ENCODE measurements around the gene SSTR5.

The SSTR5 gene

DNA sequence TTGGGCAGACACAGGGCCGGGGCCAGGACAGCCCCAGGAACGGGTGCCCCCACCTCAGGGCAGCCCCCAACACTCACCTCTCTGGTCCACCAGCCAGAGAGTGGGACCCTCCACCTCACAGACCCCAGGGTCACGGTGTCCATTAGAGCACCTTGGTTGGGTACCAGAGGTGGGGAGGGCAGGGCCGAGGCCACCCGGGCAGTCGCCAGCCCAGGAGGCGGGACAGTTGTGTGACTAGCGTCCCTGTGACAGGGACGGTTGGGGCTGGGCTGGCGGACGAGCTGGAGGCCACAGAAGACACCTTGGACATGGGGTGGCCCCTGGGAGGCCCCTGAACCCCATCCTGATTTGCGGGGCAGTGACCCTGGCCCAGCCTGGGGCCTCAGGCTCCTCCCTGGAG is 35.2 kb downstream of the SSTR5 start:
- no peak for DNase-seq

DNA sequence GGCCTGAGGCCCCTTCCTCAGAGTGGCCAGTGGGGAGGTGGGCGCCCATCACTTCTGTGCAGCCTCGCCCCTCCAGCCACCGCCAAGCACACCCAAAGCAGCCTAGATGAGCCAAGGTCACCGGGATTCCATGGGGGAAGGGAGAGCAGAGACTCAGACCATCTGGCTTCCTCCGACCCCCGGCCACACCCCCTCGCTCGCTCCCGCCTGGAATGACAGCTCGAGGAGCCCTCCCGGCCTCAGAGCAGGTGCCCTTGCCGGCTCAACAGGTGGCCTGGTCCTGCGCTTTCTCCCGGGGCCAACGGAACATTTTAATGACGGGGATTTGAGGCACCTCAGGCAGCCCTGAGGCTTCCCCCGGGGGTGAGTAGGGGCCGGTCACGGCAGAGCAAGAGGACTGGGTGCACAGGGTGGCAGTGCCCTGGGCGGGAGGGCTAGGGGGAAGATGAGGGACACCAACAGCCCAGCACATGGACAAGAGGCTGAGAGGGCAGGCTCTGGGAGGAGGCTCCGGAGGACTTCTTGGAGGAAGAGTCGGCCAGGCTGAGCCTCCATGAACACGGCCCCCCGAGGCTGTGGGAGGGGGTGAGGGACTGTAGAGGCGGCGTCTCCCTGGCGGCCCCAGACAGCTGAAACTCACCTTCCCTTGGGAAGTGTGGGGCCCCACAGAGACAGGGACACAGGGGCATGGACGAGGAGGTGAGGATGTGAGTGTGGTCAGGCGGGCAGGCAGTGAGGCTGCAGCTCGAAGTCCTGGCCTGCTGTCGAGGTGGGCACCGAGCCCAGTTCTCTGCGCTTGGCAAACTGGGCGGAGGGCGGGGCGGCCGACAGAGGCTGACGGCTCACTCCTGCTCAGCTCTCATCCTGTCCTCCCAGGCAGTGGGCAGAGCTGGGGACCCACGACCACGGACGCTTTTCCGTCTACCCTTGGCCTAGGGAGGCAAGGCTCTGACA is 36.0 kb downstream of the SSTR5 start:
- peak; percentile 73 for DNase-seq

DNA sequence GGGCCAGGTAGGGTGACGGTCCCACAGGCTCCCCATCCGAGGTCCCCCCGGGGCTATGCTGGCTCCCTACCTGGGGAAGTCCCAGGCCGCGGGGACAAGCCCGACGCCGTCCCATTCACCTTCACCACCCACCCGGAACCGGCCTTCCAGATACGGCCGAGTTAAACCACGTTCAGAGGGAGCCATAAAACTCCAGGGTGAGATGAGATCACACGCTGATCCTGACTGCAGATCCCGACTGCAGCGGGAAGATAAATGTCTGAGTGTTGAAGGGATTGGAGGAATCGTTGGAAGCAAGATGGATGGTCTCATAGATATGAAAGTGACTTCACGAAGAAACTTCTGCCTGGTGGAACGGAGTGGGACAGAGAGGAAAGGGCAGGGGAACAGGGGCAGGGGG is 37.1 kb downstream of the SSTR5 start:
- DNase-seq, result no peak

DNA sequence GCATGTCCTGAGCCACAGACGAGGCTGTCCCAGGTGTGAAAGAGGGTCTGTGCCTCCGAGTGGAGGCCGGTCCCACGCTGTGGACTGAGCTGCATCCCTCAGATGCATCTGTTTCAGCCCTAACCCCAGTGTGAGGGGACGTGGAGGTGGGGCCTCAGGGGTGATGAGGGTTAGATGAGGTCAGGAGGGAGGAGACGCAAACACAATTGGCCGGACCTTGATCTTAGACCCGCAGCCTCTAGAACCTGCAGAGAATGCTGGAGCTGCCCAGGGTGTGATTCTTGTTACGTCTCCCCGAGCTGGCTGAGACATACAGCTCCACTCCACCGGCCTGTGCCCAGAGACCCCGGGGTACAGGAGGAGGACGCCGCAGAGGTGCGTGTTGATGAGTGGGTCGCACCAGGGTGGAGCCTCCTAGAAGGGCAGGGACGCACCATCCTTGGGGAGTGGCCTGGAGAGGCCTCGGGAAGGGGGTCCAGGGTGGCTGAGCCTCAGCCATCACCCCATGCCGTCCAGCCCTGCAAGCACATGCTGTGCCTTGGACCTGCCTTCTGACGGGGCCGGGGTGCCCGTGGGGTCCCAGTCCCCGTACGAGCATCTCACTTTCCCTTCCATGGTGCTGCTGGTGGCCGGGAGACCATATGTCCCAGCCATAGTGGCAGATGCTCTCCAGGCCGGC is 40.1 kb downstream of the SSTR5 start:
- DNase-seq, result no peak

DNA sequence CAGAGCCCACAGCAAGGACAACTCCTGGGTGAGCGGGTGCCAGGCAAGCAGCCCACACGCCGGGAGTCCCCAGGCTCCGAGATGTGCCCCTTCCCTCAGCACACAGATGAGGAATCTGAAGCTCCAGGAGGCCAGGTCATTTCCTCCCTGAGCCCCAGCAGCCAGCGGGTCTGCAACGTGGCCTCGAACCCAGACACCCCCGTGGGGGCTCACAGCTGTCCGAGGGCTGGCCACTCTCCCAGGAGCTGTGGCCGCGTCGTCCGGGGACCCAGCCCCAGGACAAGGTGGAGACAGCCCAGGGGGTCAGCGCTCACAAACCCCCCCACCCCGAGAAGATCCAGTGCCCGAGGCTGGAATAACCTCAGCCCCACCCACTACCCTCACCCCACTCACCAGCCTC is 40.9 kb downstream of the SSTR5 start:
- no peak for DNase-seq

DNA sequence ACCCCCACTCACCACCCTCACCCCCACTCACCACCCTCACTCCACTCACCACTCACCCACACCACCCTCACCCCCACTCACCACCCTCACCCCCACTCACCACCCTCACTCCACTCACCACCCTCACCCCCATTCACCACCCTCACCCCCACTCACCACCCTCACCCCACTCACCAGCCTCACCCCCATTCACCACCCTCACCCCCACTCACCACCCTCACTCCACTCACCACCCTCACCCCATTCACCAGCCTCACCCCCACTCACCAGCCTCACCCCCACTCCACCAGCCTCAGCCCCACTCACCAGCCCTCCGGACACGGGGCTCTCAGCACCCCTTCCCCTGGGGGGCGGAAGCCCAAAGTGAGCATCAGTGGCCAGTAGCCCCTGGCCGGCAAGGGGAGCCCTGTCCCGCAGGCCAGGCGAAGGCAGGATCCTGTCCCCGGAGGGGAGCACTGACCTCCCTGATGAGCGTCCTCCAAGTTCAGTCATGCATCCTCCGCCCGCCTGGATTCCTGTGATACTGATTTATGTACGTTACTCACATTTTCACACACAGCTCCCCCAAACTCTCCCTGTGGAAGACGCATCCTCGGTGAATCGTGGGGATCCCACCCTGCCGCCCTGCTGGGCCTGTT is 41.5 kb downstream of the SSTR5 start:
- DNase-seq, result no peak

DNA sequence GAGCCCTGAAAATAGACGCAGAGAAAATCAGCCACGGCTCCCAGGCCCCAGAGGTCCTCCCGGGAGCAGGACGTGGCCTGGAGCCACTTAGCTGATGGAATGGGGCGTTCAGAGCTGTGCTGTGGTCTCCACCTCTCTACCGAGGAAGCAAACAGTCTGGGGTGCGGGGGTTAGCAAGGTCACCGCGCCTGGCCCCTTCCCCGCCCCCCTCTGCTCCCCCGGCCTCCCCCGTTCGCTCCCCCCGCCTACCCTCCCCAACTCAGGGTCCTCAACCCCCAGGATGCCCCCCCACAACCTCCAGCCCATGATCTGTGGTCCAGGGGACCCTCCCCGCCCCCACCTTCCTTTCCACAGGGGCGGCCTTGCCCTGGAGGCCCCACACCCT is 44.1 kb downstream of the SSTR5 start:
- no peak for DNase-seq

DNA sequence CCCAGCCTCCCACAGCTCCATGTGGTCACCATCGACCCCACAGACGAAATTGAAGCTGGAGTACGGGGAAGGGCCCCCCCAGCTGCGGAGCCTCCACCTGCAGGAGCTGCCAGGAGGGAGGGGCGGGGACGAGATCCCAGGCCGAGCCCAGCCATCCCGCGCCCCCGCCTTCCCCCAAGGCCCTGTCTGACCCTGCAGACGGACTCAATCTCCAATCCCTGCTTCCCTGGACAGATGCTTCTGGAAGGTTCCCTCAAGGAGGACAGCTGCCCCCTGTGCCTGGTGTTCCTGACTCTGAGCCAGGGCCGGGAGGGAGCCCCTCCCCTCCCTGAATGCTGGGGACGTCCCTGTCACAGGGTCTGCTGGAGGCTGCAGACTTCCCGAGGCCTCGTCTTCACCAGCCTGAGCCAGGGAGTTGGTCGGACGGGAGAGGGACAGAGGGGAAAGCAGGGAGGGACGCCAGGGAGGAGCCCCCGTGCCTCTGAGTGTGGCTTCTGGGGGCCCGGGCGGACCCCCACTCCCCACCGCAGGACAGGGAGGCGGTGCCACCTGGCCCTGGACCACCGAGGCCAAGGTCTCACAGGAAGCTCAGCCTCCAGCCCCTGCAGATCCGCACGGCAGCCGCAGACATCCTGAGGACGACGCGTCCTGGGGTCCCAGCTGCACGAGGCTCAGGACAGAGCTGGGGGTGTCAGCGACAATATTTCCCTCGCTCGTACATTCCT is 44.8 kb downstream of the SSTR5 start:
- no peak for DNase-seq

DNA sequence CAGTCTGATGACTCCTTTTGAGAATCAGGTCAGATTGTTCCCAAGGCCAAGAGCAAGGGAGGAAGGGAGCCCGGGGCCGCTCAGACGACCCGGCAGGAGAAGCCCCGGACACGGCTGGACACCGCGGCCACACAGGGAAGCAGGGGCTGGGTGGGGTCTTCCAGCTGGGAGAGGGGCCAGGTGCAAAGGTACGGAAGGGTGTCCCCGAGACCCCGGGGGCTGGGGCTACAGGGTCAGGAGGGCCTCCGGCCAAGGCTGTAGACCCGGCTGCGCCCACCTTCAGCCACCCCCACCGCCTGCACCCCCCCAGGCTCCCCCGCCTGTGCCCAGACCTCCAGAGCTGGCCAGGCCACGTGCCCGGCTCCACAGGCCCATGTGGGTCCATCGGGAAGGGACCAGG is 45.4 kb downstream of the SSTR5 start:
- no peak for DNase-seq

DNA sequence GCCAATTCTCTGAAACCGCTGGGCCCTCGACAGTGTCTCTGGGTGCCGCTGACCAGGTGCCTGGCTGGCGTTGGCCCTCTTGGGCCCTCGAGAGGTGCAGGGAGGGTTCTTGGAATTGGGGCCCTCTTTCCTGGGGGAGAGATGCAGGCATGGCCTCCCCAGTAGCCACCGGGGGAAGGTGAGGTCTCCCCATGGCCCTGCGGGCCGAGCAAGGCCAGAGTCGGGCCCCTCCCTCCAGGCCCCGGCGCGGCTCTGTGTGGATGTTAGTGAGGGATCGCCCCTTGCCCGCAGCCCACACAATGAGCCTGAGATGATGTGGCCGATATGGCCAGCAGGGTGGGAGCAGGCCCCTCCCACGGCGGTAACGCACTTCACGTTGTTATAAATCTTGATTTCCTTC is 46.6 kb downstream of the SSTR5 start:
- no peak for DNase-seq

DNA sequence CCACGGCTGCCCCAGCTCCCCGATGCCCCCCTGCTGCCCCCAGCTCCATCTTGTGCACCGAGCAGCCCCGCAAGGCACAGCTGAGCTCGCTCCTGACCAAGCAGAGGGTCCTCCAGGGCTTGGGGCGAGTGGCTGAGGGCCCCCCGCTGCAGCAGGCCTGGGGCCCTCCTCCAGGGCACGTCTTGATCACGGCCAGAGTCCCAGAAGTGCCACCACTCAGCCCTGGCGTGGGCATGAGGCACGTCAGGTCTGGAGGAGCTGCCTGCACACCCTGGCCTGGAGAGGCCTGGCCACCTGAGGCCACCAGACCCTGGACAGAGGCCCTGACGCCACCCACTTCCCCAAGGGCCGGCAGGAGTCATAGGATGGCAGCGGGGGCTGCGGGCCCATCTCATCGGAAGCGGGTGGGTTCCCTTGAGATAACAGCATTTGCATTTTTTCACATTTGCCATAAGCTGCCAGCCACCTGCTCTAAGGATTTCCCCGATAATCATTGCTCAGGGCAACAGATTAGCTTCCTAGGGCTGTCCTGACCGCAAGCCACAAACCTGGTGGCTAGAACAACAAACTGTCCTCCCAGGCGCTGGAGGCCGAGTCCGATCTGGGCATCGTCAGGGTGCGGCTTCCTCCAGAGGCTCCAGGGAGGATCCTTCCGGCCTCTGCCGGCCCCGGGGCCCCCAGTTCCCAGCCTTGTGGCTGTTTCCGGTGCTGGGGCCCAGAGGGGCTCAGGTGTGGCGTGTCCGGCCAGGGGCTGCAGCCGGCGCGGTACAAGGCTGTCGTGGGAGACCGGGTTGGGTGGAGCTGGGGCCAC is 47.4 kb downstream of the SSTR5 start:
- DNase-seq, result no peak

DNA sequence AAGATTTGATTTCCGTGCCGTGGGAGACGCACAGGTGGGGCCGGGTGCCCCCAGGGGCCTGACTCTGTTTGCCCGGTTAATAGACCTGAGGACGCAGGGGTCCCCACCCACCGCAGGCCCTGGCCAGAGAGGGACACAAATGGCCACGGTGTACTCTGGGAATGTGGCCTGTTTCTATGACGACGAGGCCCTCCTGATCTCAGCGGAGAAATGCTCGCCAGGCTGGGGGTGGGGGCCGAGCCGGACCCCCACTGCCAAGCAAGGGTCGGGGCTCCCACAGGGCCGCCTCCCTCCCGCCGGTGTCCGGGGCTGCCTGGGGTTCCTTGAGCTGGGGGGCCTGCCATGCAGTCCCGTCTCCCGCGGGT is 48.0 kb downstream of the SSTR5 start:
- no peak for DNase-seq

DNA sequence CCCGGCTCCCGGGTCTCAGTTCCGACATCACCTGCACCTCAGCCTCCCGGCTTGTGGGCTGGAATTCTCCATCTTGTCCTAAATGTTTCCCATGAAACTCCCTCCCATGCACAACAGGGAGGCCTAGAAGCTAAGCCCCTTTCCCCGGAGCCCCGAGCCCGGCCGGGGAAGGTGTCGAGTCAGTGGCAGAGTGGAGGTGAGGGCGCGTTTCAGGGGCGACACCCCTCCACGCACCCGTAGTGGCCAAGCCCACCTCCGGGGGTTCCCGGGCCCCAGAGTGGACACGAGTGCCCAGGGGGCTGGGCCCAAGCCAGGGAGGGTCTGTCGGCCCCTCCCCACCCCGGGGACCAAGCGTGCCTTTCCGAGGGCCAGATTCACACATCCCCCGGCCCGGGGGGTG is 48.5 kb downstream of the SSTR5 start:
- no peak for DNase-seq

DNA sequence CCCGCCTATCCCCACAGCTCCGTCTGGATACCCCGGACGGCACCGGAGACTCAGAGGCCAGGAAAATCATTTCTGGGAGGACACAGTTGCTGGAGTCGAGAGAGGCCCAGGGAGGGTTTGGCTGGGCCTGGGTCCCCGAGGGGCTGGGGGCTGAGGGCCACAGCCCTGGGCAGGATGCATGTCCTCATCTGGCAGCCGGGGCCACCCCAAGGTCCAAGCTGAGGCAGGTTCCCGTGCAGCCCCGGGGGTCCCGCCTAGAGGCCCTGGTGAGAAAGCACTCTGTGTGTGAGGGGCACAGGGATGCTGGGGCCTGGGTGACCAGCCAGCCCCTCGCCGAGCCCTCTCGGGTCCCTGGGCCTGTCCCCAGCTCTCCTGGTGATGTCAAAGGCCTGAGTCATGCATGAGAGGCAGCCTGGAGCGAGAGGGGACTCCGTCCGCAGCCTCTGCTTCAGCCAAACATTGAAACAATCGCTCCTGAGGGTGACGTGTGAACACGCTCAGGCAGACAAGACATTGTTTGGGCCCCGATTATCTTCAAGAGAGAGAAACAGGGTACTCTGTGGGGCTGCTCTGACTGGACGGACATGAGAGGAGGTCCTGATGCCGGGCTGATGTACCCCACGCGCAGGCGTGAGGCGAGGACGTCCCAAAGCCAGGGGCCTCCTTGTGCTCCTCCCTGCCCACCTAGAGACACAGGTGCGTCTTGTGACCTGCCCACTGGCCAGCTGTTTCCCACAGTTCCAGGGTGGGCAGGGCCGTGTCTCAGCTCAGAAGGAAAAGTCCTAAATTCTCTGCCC is 49.3 kb downstream of the SSTR5 start:
- no peak for DNase-seq

DNA sequence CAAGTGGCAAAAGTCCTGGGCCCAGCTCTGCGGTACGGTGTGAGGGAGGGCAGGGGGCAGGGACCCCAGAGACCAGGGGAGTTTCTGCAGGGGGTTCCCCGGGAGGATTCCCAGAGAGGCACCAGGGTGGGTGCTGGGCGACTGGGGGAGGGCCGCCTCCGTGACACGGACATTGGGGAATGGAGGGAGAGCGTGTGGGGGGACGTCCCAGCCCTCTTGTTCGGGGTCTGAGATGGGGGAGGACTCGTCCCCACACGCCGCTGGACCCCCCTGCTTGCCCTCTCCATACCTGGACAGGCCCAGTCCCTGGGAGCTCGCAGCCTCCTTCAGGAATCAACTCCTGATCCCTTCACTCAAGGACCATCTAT is 49.8 kb downstream of the SSTR5 start:
- no peak for DNase-seq

DNA sequence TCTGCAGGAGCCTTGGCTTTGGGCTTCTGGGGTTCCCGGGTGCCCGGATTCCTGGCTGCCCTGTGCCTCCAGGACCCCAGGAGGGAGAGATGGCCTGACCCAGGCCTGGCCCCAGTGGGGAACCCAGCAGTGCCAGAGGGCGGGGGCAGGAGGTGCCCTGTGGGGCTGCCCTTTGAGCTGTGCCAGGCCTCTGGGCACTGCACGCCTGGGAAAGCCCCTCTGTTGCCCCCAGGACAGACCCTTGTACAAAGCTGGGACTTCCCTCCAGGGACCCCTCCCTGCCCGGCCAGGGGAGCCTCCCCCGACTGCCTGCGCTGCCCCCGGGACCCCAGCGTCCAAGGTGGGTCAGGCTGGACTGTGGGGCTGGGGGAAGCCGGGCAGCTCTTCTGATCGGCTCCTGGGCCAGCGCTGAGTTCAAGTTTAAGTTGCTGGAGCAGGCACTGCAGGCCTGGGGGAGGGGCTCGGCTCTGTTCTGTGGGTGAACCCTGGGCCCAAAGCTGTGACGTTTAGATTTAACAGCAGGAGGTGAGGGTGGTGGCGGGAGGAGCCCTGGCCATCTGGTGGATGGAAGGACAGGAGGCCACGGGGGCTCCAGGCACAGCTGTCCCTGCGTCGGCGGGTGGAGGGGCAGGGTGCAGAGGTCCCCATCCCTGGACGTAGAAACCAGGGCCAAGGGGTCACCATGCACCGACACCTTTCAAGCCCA is 51.1 kb downstream of the SSTR5 start:
- no peak for DNase-seq

DNA sequence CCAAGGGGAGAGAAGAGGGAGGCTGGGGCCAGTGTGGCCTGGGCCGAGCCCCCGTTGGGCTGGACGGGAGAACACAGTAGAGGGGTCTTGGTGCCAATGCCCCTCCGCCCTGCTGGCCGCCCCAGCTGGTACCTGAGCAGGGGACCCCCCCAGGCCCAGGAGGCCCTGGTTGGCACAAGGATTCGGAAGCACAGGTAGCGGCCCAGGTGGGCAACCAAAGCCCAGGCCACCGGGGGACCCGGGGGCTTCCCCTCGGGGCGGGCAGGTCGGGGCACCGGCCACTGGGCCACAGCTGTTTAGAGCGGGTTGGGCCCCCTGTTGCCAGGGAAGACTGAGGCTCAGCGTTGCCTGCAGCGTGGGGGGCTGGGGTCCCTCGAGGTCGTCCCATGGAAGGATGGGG is 51.7 kb downstream of the SSTR5 start:
- no peak for DNase-seq

DNA sequence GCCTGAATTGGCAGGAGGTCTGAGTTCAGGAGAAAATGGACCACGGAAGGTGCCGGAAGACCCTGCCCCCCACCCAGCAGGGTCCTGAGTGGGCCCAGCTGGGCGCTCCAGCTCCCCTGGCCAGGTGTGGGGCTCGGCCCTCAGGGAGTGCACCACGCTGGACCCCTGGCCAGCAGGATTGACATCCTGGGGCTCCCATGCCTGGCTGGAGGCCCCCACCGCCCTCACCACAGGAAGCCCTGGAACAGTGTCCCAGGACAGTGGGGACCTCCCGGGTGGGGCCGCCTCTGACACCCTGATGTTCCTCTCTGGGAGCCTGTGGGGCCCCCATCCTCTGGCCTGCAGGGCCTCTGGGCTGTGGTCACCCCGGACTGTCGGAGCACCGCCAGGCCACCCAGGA is 52.2 kb downstream of the SSTR5 start:
- no peak for DNase-seq

DNA sequence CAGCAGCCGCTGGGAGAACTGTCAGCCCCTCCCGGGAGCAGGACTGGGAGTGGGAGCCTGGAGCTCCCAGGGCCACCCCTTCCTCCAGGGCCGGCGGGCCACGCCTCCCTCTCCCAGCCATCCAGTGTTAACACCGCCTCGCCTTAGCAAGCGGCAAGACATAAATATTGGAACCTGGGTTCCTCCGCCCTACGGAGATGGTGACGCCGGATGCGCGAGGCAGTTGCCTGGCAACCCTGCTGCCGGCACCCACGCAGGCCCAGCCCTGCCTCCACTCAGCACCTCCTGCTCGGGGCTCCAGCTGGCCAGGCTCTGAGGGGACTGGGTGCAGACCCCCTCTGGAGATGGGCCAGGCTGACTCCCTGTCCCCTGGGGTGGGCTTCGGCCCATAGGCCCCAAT is 52.9 kb downstream of the SSTR5 start:
- no peak for DNase-seq

DNA sequence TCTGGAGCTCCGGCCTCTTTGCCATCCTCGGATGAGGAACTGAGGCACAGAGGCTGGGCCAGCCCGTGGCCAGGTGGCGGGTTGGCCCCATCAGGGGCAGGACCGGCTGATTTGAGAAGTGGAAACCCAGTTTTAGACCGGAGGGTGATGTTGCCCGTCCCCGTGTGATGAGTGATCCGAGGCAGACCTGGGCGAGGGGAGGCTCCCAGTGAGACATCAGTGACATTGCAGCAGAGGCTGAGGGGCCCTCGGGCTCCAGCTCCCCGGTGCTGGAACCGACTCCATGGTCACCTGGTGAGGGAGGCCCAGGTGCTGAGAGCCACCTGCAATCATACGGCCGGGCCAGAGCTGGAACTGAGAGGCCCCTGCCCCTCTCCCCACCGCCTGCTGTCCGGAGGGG is 53.5 kb downstream of the SSTR5 start:
- DNase-seq, result no peak

DNA sequence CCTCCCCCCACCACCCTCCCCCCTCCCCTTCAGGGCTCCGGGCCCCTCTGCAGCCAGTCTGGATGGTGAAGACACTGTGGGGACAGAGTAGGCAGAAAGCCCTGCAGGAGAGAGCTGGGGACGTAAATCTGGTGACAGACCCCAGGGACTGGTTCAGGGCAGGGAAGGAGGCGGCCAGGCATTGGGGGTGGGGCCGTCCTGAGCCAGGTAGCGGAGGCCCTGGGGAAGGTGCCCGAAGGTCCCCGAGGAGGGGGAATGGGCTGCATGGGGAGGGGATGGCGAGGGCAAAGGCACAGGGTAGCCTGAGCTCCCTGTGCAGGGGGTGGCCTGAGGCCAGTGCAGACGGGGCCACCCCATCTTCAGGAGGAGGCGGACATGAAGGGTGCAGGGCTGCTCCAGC is 54.0 kb downstream of the SSTR5 start:
- DNase-seq, result no peak
